ENCODE results near the gene MAP10. TPM values are rescaled to one million over a fixed set of nuclear protein-coding genes. Genes with fewer than 3 reads are reported as not detected.

MAP10 gene
- total and polyA plus RNA-seq, 12 donors, result 0.67 to 7.2 (median 2.6) TPM

- TF ChIP-seq POLR2A (IDR thresholded peaks at IDR 0.05) (no peak), CTCF (IDR thresholded peaks at IDR 0.05) (no peak)
- no peaks in the 10 kb centered on the region for H3K9me3 ChIP-seq (replicated peaks in 1 of 3)
- no peaks in the 10 kb centered on the region for H3K36me3 ChIP-seq (replicated peaks in 1 of 2)
- no peaks in the 10 kb centered on the region for H3K4me1 ChIP-seq (replicated peaks in 1 of 2)
- H3K4me3 ChIP-seq, result no peak overlapping the region
- 88 to 97% (median 89%) methylated on average over 1 of the region's 1 CpG for WGBS, 4 donors
- intact Hi-C loops (cut with DNase I), result no loop called here
- H3K27ac ChIP-seq, result no peak overlapping the region
- no peaks in the 10 kb centered on the region for H3K27me3 ChIP-seq
- no peak for DNase-seq
Observed at GRCh38 chr1:232820431-232820830, 15.2 kb downstream of the MAP10 start.

- Histone ChIP-seq H3K27ac (no peak overlapping the region), H3K4me1 (replicated peaks in 1 of 2) (no peaks in the 10 kb centered on the region), H3K36me3 (replicated peaks in 1 of 2) (no peaks in the 10 kb centered on the region), H3K9me3 (replicated peaks in 1 of 3) (no peaks in the 10 kb centered on the region), H3K27me3 (no peaks in the 10 kb centered on the region), H3K4me3 (no peak overlapping the region)
- intact Hi-C loops (cut with DNase I), result no loop called here
- DNase-seq, result no peak
- no peak for TF ChIP-seq POLR2A (IDR thresholded peaks at IDR 0.05)
- 67 to 73% (median 69%) methylated on average over 2 of the region's 2 CpGs for WGBS, 4 donors
Observed at GRCh38 chr1:232822530-232822929, 17.3 kb downstream of the MAP10 start.

GRCh38 chr1:232826318-232826717 lies 21.1 kb downstream of the MAP10 start:
- Histone ChIP-seq H3K27me3 (no peaks in the 10 kb centered on the region), H3K4me1 (replicated peaks in 1 of 2) (no peaks in the 10 kb centered on the region), H3K27ac (no peak overlapping the region), H3K9me3 (replicated peaks in 1 of 3) (no peaks in the 10 kb centered on the region), H3K36me3 (replicated peaks in 1 of 2) (no peaks in the 10 kb centered on the region), H3K4me3 (no peak overlapping the region)
- DNase-seq, result no peak
- 88 to 100% (median 98%) methylated on average over 1 of the region's 1 CpG for WGBS, 4 donors
- intact Hi-C loops (cut with DNase I), result no loop called here
- no peak for TF ChIP-seq POLR2A (IDR thresholded peaks at IDR 0.05)
- no peak for TF ChIP-seq CTCF (IDR thresholded peaks at IDR 0.05)

GRCh38 chr1:232830661-232831060 lies 25.4 kb downstream of the MAP10 start:
- peaks cover 0 to 6% of the 10 kb centered on the region in 2 donors for H3K4me1 ChIP-seq (replicated peaks in 1 of 2)
- intact Hi-C loops (cut with DNase I), result no loop called here
- H3K4me3 ChIP-seq, result no peak overlapping the region
- no peaks in the 10 kb centered on the region for H3K9me3 ChIP-seq (replicated peaks in 1 of 3)
- no peak for TF ChIP-seq POLR2A (IDR thresholded peaks at IDR 0.05)
- TF ChIP-seq CTCF (IDR thresholded peaks at IDR 0.05), result no peak
- H3K27me3 ChIP-seq, result no peaks in the 10 kb centered on the region
- 91 to 95% (median 92%) methylated on average over 2 of the region's 2 CpGs for WGBS, 4 donors
- no peak for DNase-seq
- H3K36me3 ChIP-seq (replicated peaks in 1 of 2), result no peaks in the 10 kb centered on the region
- H3K27ac ChIP-seq, result no peak overlapping the region

GRCh38 chr1:232831895-232832294 lies 26.7 kb downstream of the MAP10 start:
- Histone ChIP-seq H3K27ac (no peak overlapping the region), H3K4me1 (replicated peaks in 1 of 2) (peaks cover 0 to 6% of the 10 kb centered on the region in 2 donors), H3K27me3 (no peaks in the 10 kb centered on the region), H3K9me3 (replicated peaks in 1 of 3) (no peaks in the 10 kb centered on the region), H3K4me3 (no peak overlapping the region), H3K36me3 (replicated peaks in 1 of 2) (no peaks in the 10 kb centered on the region)
- intact Hi-C loops (cut with DNase I), result no loop called here
- TF ChIP-seq POLR2A (IDR thresholded peaks at IDR 0.05), result no peak
- TF ChIP-seq CTCF (IDR thresholded peaks at IDR 0.05), result no peak
- no peak for DNase-seq
- 65 to 96% (median 90%) methylated on average over 2 of the region's 2 CpGs for WGBS, 4 donors
